SJCRH30 (cell line): ENCODE measurements around the gene GSTO2. TPM values are rescaled to one million over a fixed set of nuclear protein-coding genes. Genes with fewer than 3 reads are reported as not detected.

Experiments used
- DNase-seq, 2 experiments: peaks; one replicate each; pipeline ENCODE4 v3.0.0-alpha.2; 2015 to 2020
- H3K27ac ChIP-seq: fragments of 250-450 bp; sonication (Bioruptor Pico); 2 replicates; pipeline ENCODE4 v1.5.1; 2020; ENCODE audit warnings: mild to moderate bottlenecking, moderate library complexity
- H3K27me3 ChIP-seq: fragments of 250-450 bp; sonication (Bioruptor Pico); 2 replicates; pipeline ENCODE4 v1.5.1; 2020; ENCODE audit warnings: mild to moderate bottlenecking, moderate library complexity
- H3K36me3 ChIP-seq: fragments of 250-450 bp; sonication (Bioruptor Pico); 2 replicates; pipeline ENCODE4 v1.5.1; 2020; ENCODE audit warnings: mild to moderate bottlenecking, moderate library complexity
- H3K4me1 ChIP-seq: fragments of 250-450 bp; sonication (Bioruptor Pico); 2 replicates; pipeline ENCODE4 v1.5.1; 2020; ENCODE audit warnings: mild to moderate bottlenecking, moderate library complexity
- H3K4me3 ChIP-seq: fragments of 250-450 bp; sonication (Bioruptor Pico); 2 replicates; pipeline ENCODE4 v1.5.1; 2020; ENCODE audit warnings: mild to moderate bottlenecking, moderate library complexity
- H3K9me3 ChIP-seq: fragments of 250-450 bp; sonication (Bioruptor Pico); replicated peaks from 2 replicates; pipeline ENCODE4 v1.5.1; 2020; ENCODE audit warnings: mild to moderate bottlenecking, moderate library complexity
- total RNA-seq: library from RNA; depleted of rRNA; stranded (reverse); fragments of >200 nt; shearing (Covaris generic); gene quantifications from 2 replicates; pipeline ENCODE4 v1.2.3, GENCODE V29; 2014

Gene GSTO2
- total RNA-seq, 1 experiment from 2014 or later: 0.08 TPM

DNA sequence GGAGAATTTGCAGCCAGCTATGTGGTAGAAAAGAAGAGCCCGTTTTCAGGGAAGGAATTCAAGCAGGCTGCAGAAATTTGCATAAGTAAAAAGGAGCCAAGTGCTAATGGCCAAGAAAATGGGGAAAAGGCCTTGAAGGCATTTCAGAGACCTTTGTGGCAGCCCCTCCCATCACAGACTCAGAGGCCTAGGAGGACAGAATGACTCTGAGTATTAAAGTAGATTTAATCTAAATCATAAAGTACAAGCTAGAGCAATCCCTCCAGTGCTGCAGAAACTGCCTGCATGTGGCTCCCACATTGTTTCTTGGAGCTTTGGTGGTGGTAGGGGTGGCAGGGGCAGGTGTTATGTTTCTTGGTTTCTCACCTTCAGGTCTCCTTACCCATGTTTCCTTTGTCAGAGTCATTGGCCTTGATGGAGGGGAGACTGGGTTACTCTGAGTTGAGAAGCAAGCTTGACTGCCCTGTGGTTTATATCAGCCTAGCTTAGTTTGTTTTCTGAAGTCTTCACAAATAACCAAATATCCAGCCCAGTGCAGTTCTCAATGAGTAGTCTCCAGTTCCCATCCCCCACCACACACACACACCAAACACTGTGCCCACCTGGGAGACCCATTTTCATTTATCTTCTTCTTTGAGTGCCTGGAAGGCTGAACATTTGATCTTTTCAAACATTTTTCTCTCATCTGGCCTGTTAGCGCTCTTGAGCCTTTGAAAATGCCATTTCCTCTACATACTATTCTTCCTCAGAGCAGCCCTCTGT is 34.8 kb downstream of the GSTO2 start:
- Histone ChIP-seq H3K36me3 (no peaks in the 10 kb centered on the region), H3K4me3 (no peak overlapping the region), H3K9me3 (0 out of 2 replicates have a peak, but pooled peaks cover 2% of the 10 kb centered on the region), H3K27me3 (peaks cover 4% of the 10 kb centered on the region; the same call in 1 of the 2 replicates), H3K4me1 (peaks cover 28% of the 10 kb centered on the region), H3K27ac (no peak overlapping the region)
- no peak for DNase-seq

DNA sequence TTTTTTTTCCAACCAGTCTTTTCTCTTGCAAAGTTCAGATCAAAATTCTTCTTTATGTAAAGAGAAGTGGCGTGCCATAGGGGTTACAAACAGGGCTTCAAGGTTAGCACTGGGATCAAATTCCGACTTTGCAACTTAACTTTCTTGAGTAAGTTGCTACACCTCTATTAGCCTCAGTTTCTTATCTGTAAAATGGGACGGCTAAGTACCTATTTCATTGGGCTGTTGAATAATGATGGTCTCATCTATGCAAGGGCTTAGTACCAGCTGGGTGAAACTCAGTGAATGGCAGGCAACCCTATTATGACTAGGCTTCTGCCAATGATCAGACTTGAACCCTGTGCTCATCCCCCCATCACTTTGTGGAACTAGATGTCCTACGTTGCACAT is 35.4 kb downstream of the GSTO2 start:
- H3K36me3 ChIP-seq: no peaks in the 10 kb centered on the region
- no peak overlapping the region for H3K4me3 ChIP-seq
- 0 out of 2 replicates have a peak, but pooled peaks cover 2% of the 10 kb centered on the region for H3K9me3 ChIP-seq
- peaks cover 27% of the 10 kb centered on the region for H3K4me1 ChIP-seq
- H3K27me3 ChIP-seq: no peaks in the 10 kb centered on the region
- DNase-seq: no peak
- no peak overlapping the region for H3K27ac ChIP-seq

- Histone ChIP-seq H3K4me3 (no peak overlapping the region), H3K4me1 (peaks cover 22% of the 10 kb centered on the region)
- no peak for DNase-seq
Measured at GRCh38 chr10:104304927-104305326, 35.9 kb downstream of the GSTO2 start.

GRCh38 chr10:104306897-104307296 is 37.9 kb downstream of the GSTO2 start:
- Histone ChIP-seq H3K9me3 (0 out of 2 replicates have a peak, but pooled peaks cover 2% of the 10 kb centered on the region), H3K4me1 (peaks cover 9% of the 10 kb centered on the region; the same call in 1 of the 2 replicates), H3K36me3 (0 out of 2 replicates have a peak, but pooled peaks cover 3% of the 10 kb centered on the region), H3K27ac (no peak overlapping the region), H3K27me3 (no peaks in the 10 kb centered on the region), H3K4me3 (no peak overlapping the region)
- no peak for DNase-seq

More at GRCh38 chr10:104304927-104305326, 35.9 kb downstream of the GSTO2 start:
- Histone ChIP-seq H3K36me3 (no peaks in the 10 kb centered on the region), H3K9me3 (0 out of 2 replicates have a peak, but pooled peaks cover 2% of the 10 kb centered on the region), H3K27me3 (no peaks in the 10 kb centered on the region), H3K27ac (no peak overlapping the region)

GRCh38 chr10:104307576-104308438 is 38.8 kb downstream of the GSTO2 start:
- Histone ChIP-seq H3K36me3 (0 out of 2 replicates have a peak, but pooled peaks cover 3% of the 10 kb centered on the region), H3K4me1 (peaks cover 9% of the 10 kb centered on the region; the same call in 1 of the 2 replicates), H3K9me3 (0 out of 2 replicates have a peak, but pooled peaks cover 2% of the 10 kb centered on the region), H3K27ac (no peak overlapping the region), H3K4me3 (no peak overlapping the region), H3K27me3 (no peaks in the 10 kb centered on the region)
- no peak for DNase-seq

GRCh38 chr10:104308439-104308903 is 39.5 kb downstream of the GSTO2 start:
- Histone ChIP-seq H3K27me3 (no peaks in the 10 kb centered on the region), H3K9me3 (no peaks in the 10 kb centered on the region), H3K4me3 (no peak overlapping the region), H3K36me3 (0 out of 2 replicates have a peak, but pooled peaks cover 5% of the 10 kb centered on the region), H3K4me1 (peaks cover 9% of the 10 kb centered on the region; the same call in 1 of the 2 replicates), H3K27ac (no peak overlapping the region)
- DNase-seq: no peak

DNA sequence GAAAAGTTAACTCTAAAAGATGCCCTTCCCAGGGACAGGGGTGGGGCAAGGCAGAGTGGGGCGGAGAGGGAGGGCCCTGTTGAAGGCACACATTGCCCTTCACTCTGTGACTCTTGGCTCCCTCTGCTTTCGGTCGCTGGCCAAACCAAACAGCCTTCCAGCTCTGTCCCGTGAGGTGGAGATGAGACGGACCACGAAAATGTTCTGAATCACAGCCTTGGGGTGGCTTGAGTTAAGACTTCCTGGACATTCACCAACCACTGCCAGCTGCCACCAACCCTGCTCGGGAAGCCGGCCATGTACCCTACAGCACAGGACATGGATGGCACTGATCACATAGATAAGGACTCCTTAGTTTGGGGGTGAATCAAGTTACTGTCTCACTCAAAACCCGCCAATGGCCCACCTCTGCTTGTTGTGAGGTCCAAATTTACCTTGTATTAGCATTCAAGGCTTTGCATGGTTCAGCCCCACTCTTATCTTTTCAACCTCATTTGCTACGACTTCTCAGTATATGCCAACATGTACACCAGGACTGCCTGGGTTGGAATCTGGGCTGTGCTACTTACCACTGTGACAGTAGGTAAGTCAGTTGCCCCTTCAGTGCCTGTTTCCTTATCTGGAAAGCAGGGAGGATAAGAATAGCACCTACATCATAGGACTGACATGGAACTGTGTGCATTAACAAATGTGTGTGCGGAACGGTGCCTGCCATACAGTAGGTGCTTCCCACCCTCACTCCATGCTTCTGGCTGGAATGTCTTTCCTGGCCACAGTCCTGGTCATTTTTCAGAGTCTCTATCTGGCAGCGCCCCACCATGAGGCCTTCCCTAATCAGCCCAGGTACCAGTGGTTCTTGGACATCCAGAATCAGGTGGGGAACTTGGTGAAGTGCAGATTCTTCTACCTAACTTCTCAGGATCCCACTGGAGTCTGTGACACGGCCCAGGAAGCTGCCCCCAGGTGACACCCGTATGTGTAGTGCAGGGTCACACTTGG is 41.3 kb downstream of the GSTO2 start:
- Histone ChIP-seq H3K4me3 (no peak overlapping the region), H3K27ac (no peak overlapping the region), H3K36me3 (peaks cover 13% of the 10 kb centered on the region; the same call in 1 of the 2 replicates), H3K9me3 (no peaks in the 10 kb centered on the region), H3K27me3 (no peaks in the 10 kb centered on the region), H3K4me1 (peaks cover 8% of the 10 kb centered on the region; the same call in 1 of the 2 replicates)
- peak in 1 of 2 experiments; percentile 26 for DNase-seq

DNA sequence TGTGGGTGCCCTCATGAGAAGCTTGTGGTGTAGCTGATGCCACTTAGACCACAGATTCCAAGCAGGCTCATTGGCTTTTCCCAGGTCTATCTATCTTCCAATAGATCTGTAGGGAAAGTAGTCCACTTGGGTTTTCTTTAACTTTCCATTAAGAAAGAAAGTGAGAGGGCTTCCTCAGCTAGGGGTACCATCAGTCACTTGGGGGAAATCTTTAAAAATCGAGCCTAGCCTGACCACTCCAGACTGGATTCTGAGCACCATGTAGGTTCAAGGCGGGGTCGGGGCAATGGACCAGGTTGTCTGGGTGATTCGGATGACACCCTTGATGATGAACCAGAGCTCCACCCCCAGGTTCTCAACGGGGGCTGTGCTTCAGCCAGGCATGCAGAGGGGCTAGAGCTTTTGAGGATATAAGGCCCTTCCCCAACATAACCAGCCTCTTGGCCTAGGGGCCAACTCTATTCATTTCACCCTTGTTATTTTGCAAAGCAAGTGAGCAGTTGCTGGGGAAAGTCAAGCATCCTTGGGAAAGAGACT is 42.3 kb downstream of the GSTO2 start:
- Histone ChIP-seq H3K36me3 (peaks cover 16% of the 10 kb centered on the region; the same call in 1 of the 2 replicates), H3K4me1 (peaks cover under 1% of the 10 kb centered on the region; the same call in 1 of the 2 replicates), H3K27ac (no peak overlapping the region), H3K27me3 (no peaks in the 10 kb centered on the region), H3K4me3 (no peak overlapping the region), H3K9me3 (no peaks in the 10 kb centered on the region)
- no peak for DNase-seq

GRCh38 chr10:104314591-104315485 is 45.9 kb downstream of the GSTO2 start:
- Histone ChIP-seq H3K4me1 (peaks cover 16% of the 10 kb centered on the region), H3K27ac (no peak overlapping the region), H3K4me3 (no peak overlapping the region), H3K27me3 (no peaks in the 10 kb centered on the region), H3K9me3 (no peaks in the 10 kb centered on the region), H3K36me3 (peaks cover 16% of the 10 kb centered on the region; the same call in 1 of the 2 replicates)
- no peak for DNase-seq

DNA sequence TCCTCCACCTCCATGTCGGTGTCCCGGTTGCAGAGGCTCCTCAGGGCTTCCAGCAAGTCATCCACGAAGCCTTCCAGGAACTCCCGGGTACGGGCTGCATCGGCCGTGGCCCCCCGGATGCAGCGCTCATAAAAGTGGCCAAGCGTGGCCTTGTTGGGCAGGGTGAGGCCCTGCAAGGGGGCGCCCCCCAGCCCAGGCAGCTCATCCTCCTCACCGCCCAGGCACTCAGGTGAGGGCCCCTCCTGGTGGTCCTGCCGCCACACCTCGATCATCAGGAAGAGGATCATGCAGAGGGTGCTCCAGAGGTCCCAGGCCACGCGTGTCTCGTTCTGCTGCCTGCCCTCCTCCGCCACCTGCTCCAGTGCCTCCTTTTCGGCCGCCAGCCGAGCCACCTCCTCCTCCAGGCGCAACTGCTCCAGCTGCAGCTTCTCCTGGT is 46.5 kb downstream of the GSTO2 start:
- Histone ChIP-seq H3K9me3 (no peaks in the 10 kb centered on the region), H3K4me1 (peaks cover 19% of the 10 kb centered on the region), H3K27me3 (no peaks in the 10 kb centered on the region), H3K36me3 (peaks cover 16% of the 10 kb centered on the region; the same call in 1 of the 2 replicates), H3K27ac (no peak overlapping the region), H3K4me3 (no peak overlapping the region)
- DNase-seq: no peak

- H3K27ac ChIP-seq: no peak overlapping the region
- no peak for DNase-seq
- H3K4me3 ChIP-seq: no peak overlapping the region
Measured at GRCh38 chr10:104316321-104317099, 47.5 kb downstream of the GSTO2 start.

DNA sequence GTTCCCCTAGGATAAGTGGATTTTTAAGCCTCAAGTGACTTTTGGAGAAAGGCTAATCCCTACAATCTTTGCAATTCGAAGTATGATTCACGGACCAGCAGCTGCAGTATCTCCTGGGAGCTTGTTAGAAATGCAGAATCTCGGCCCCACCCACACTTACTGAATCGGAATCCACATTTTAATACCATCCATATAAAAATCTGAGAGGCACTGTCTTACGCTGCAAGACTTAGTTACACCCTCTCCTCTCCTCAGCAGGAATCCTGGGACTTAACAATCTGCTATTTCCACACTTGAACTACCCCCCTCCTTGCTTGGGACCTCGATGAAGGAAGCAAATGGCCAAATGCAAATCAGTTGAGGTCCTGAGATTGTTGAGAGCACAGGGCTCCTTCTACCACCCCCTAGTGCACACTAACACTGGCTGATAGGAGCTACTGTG is 48.3 kb downstream of the GSTO2 start:
- Histone ChIP-seq H3K4me3 (no peak overlapping the region), H3K27me3 (no peaks in the 10 kb centered on the region), H3K36me3 (peaks cover 13% of the 10 kb centered on the region; the same call in 1 of the 2 replicates), H3K4me1 (peaks cover 19% of the 10 kb centered on the region), H3K27ac (no peak overlapping the region), H3K9me3 (no peaks in the 10 kb centered on the region)
- peak; percentile 39 to 57 for DNase-seq

More at GRCh38 chr10:104316321-104317099, 47.5 kb downstream of the GSTO2 start:
- Histone ChIP-seq H3K27me3 (no peaks in the 10 kb centered on the region), H3K9me3 (no peaks in the 10 kb centered on the region), H3K4me1 (peaks cover 19% of the 10 kb centered on the region), H3K36me3 (peaks cover 13% of the 10 kb centered on the region; the same call in 1 of the 2 replicates)
